Measurements from ENCODE around the gene ACADM.
"Not testable (repeated sequence)": the region's sequence is repeated elsewhere in the genome, so short reads cannot be mapped to it uniquely, and the experiment has no call there.

The ACADM gene

GRCh38 chr1:75796376-75797272 is 72.1 kb downstream of the ACADM start, which contains the start of gene MSH4:
TSS of gene MSH4 (plus strand) at chr1:75796882. CDS start at chr1:75796986, 104 bp downstream.
- no peak for DNase-seq (ENCODE audit: low spot score)

- DNase-seq (ENCODE audit: low spot score) = no peak
These were observed 72.7 kb downstream of the ACADM start for GRCh38 chr1:75797273-75797588.

GRCh38 chr1:75797606-75798216 is 73.2 kb downstream of the ACADM start:
- no peak for DNase-seq (ENCODE audit: low spot score)

DNA sequence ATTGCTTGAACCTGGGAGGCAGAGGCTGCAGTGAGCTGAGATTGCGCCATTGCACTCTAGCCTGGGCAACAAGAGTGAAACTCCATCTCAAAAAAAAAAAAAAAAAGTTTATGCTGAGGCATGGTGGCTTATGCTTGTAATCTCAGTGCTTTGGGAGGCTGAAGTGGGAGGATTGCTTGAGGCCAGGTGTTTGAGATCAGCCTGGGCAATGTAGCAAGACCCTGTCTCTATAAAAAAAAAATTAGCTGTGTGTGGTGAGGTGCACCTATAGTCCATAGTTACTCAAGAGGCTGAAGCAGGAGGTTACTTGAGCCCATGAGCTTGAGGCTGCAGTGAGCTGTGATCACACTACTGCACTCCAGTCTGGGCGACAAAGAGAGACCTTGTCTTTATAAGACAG is 77.0 kb downstream of the ACADM start:
- DNase-seq (ENCODE audit: low spot score) = not testable (repeated sequence)

DNA sequence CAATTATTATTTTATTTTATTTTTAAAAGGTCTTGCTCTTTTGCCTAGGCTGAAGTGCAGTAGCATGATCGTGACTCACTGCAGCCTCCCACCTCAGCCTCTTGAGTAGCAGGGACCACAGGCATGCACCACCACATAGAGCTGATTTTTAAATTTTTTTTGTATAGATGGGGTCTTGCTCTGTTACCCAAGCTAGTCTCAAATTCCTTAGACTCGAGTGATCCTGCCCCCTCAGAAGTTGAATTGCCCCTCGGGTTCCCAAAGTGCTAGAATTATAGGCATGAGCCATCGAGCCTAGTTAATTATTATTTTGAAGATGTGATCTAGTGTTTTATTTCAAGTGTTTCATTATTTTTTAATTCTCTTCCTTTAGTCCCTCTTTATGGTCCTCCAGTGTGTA is 84.4 kb downstream of the ACADM start:
- no peak for DNase-seq (ENCODE audit: low spot score)

GRCh38 chr1:75810113-75810512 is 85.6 kb downstream of the ACADM start:
- DNase-seq (ENCODE audit: low spot score) = not testable (repeated sequence)

- no peak for DNase-seq (ENCODE audit: low spot score)
These were observed 86.9 kb downstream of the ACADM start for GRCh38 chr1:75811211-75811981.

GRCh38 chr1:75812065-75812464 is 87.6 kb downstream of the ACADM start:
- DNase-seq (ENCODE audit: low spot score) = no peak
